Measurements from ENCODE around the gene TMTC2.

Gene TMTC2

GRCh38 chr12:82682851-82683261 lies 3.9 kb upstream of the TMTC2 start:
- DNase-seq: peak; percentile 1

GRCh38 chr12:82685790-82686167 lies 927 bp upstream of the TMTC2 start:
- DNase-seq: peak; percentile 78

DNA sequence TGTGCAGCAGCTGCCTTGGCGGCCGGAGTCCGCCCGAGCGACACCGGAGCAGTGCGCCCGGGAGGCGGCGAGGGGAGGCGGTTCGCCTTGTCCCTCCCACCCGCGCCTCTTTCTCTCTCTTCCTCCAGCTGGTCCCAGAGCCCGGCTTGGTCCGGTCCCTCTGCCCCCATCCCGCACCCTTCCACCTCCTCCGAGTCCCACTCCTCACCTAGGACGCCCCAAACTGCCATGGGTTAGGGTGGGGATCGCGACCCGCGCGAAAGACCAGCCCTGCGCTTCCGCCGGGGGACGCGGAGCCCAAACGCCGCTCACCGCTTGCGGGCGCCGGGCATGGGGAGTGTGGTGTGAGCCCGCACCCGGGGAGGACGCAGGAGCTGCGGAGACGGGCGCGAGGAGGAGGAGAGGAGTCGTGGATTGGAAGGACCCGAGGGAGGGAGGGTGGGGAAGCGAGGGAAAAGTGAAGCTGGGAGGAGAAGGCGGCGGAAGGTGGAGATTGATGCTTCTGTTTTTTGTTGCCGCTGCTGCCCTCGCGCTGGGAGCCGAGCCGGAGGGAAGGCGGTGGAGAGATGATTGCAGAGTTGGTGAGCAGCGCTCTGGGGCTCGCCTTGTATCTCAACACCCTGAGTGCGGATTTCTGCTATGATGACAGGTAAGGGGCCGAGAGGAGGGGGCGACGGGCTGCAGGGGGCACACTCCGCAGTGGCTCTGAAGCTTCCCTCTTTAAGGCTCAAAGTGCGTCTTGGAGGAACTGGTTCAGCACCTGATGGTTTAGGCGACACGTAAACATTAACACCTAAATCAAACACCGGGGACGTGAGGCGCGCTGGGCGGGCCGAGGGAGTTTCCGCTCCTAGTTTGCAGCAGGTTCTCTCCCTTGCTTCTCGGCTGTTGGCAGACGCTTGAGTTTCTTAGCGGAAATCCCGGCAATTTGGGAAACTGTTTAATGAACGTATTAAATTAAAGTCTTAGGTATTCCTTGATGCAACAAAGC lies 610 bp downstream of the TMTC2 start:
- DNase-seq: no peak

DNA sequence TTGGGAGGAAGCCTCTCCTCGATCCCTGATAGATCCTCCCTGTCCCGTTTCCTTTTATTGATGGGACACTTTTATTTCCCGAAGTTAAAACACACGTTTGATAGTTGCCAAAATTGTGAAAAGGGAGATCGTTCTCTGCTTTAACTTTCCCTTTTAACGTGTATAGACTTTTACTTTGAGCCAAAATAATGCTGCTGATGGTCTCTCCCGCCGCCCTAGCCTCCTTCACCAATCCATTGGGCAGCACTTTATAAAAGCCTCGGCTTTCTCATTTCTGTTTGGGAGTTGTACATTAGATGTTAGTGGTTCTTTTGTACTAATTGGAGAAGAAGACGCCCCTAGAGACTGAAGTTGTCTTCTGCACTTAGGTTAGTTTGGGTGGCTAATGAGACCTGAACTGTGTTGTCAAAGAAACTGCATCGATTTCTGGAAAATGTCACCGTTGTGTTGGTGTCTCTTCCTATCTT lies 1.4 kb downstream of the TMTC2 start:
- no peak for DNase-seq

GRCh38 chr12:82688596-82688995 lies 1.9 kb downstream of the TMTC2 start:
- no peak for DNase-seq

GRCh38 chr12:82690006-82690405 lies 3.3 kb downstream of the TMTC2 start:
- no peak for DNase-seq

- DNase-seq: no peak
Measured at GRCh38 chr12:82691513-82691912, 4.8 kb downstream of the TMTC2 start.

DNA sequence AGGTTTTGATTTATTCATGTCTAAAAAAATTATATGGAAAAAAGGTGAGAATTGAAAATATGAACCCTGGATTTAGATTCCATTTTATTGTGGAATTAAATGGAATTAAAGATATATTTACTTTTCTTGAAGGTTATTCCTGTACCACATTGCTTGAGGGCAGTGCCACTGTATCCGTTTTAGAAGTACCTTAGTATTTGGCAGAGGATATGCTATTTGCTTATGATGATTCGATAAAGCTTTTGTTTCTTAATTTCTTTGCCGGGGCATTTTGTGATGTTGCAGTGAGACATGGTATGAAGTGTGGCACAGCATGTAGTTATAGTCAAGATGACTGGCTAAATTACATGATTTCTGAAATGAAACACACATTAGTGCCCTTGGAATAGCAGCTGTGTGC lies 7.6 kb downstream of the TMTC2 start:
- DNase-seq: no peak

DNA sequence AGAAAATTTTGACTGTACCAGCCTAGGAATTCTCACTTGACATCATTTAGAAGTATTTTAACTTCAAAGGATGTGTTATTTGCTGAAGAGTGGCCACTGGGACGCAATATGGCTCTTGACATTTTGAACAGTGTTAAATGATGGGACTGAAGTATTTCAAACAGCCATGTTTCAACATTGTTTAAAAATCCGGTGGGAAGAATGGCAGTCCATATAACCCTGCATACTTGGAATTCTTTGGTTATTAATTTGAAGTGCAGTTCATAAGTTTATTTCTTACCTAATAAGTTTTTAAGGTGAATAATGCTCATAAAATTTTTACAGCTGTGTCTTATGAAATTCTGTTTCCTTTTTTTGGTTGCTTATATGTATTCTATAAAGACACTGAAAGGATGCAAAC lies 8.3 kb downstream of the TMTC2 start:
- DNase-seq: no peak

DNA sequence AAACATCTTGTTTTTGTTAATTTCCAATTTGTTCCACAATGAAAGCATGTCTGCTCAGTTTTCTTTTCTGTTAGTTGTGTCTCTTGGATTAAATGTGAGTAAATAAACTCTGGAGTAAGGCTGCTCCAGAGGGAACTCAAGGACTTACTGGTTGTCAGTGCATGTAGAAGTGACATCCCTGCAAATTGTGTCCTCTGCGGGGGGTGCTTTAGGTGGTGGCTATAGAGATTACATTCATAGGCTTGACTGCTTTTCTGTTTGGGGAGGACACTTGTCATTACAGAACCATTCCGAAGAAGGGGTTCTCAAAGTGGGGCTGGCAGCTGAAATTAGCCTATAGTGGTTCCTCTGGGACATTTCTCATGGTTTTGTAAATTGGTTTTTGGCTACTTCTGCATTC lies 8.8 kb downstream of the TMTC2 start:
- no peak for DNase-seq

- no peak for DNase-seq
Measured at GRCh38 chr12:82696543-82696942, 9.8 kb downstream of the TMTC2 start.

DNA sequence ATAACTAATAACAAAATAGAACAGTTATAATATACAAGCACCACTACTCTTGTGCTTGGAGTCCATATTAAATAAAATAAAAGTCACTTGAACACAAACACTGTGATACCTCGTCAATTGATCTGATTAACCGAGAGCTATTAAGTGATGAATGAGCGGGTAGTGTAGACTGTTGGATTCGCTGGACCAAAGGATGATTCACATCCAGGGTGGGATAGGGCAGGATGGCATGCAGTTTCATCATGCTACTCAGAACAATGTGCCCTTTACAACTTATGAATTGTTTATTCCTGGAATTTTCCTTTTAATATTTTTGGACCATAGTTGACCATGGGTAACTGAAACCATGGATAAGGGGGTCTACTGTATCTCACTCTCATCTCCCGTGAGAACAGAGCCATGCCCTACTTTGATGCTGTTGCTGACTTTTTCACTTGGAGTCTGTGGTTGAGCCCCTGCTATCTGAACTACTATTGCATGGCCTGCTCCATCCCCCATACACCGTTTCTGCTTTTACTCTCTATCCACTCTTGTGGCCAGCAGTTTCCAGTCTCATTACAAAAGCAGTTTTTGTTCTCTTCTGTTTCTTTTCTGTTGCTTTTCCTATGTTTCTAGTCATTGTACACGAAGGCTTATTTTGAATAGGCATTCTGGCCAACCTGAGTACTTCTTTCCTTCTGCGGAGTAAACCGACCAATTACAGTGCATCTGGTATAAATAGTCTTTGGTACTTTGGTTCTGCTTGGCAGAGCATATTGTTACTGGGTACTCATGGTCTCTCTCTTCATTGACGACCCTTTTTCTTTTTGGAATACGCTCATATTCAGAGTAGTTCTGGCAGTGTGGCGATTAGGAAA lies 12.2 kb downstream of the TMTC2 start:
- DNase-seq: no peak

DNA sequence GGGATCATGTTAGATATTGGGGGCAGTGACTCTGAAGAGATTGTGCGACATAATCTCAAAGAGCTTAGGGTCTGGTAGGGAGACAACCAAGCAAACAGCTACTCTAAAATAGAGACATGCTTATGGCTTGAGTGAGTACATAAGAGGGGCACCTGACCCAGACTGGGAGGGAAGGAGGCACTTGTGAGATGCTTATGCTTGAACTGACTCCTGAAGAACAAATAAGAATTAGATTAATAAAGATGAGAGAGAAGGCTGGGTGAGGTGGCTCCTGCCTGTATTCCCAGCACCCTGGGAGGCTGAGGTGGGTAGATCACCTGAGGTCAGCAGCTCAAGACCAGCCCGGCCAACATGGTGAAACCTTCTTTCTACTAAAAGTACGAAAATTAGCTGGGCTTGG lies 19.1 kb downstream of the TMTC2 start:
- DNase-seq: no peak

DNA sequence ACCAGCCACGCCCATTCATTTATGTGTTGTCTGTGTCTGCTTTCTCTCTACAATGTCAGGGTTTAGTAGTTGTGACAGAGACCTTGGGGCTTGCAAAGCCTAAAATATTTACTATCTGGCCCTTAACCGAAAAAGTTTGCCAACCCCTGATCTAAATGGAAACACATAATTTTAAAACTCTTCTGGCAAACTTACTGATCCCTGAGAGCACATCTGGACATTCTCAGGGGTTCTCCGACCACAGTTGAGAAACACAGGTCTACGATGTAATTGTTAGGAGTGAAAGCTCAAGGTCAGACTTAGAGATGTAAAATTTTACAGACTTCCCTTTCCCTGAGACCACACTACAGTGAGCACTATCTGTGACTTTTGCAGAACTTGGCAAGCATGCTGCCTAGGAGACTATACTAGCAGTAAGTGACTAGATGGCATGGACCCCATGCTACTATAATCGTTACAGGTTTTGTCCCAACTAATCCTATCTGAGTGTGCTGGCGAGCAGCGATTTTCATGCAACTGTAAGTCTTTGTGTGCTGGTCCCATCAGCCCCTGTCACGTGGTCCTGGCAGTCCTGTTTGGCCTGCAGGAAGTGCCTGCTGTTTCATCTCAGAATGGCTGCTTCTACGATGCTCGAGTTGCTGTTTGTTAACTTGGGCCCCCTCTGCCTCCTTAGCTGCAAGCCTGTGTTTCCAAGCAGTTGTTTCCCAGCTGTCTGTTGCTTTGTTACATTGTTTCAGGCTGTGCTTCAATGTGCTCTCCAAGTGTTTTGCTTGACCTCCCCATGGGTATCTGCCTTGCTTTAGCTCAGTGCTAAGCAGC lies 21.6 kb downstream of the TMTC2 start:
- DNase-seq: no peak

DNA sequence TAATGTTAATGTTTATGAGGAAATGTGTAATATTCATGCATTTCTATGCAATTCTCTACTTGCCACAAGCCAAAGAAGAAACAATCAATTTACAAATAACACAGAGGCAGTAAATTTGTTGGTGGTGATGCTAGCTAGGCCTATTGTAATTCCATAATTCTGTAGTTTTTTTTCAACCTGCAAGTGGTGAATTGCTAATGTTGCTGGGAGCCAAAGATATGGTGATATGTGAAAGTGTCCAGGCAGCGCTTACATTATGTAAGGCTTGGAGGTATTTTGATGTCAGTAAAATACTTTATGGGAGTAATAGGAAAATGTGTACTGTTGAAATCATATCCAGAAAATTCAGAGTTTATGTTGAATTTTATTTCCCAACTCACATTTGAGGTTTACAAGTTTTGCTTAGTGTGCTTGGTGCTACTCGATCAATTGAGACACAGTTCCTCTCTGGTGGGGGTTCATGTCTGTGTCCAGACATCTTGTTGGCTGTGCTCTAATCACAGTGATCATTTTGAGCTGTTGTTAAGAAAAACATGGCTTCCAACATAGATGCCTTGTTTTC lies 23.2 kb downstream of the TMTC2 start:
- no peak for DNase-seq

DNA sequence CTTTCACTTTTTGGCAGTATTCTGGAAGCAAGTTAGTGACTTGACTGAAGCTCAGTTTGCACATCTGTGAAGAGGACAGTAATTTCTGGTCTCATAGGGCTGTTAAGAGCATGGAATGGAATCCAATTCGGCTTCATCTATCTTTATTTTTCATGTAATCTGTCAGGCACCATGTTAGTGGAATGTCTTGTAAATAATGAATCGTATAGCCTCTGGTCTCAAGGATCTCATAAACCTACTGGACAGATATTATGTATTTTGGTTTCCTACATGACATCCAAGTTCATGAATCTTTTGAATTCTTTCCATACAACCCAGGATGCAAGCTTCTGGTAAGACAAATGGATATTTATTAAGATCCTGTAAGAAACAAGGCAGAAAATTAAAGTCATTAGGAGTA lies 24.0 kb downstream of the TMTC2 start:
- no peak for DNase-seq

DNA sequence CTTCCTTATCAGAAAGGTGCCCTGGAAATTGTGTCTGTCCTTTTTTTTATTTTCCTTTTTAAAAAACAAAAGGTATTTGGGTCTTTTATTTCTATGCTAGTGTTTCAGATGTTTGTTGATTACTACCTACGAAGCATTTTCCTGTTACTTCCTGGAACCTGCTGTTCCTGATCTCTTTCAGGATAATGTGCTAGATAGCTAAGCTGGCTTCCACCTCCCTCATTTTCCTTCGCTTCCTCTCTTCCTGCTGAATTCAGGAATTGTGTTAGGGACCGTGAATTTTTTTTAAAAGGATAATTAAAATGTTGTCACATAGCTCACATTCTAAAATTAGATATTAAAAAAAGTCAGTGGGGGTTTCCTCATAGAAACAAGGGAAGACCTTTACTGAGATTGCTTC lies 27.7 kb downstream of the TMTC2 start:
- no peak for DNase-seq

DNA sequence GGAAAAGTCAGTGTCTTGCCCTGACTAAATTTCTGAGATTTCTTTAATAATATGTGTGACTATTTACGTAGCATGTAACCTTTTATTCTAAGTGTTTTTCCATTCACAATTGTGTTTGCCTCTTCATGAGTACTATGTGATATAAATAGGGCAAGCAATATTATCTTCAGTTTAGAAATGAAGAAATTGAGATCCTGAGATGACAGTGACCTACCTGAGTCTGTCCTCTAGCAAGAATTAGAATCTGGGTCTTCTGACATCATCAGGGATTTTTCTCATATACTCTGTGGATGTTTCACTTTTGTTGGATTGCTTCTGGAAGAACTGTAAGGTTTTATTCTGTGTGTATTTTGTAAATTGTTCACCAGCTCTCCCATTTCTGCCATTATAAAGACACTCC lies 35.0 kb downstream of the TMTC2 start:
- DNase-seq: no peak

GRCh38 chr12:82723093-82723492 lies 36.4 kb downstream of the TMTC2 start:
- no peak for DNase-seq

- DNase-seq: no peak
Measured at GRCh38 chr12:82723891-82724290, 37.2 kb downstream of the TMTC2 start.

DNA sequence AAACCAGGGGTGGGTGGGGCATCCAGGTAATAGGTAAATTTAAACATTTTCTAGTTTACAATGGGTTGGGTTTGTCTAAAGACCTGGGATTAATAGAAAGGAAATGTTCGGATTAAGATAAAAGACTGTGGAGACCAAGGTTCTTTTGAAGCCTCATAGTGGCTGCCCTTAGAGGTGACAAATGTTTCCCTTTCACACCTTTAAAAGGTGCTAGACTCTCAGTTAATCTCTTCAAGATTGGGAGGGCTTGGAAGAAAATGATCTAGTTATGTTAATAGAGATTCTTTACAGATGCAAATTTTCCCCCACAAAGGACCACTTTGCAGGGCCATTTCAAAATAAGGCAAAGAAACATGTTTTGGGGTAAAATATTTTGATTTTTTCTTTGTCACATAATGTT lies 39.0 kb downstream of the TMTC2 start:
- DNase-seq: no peak

- DNase-seq: no peak
Measured at GRCh38 chr12:82727886-82728285, 41.2 kb downstream of the TMTC2 start.

DNA sequence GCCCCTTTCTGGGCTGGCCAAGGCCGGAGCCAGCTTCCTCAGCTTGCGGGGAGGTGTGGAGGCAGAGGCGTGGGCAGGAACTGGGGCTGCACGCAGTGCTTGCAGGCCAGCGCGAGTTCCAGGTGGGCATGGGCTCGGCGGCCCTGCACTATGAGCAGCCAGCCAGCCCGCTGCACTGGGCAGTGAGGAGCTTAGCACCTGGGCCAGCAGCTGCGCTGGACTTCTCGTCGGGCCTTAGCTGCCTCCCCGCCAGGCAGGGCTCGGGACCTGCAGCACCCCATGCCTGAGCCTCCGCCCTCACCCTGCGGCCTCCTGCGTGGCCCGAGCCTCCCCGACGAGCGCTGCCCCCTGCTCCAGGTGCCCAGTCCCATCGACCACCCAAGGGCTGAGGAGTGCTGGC lies 42.0 kb downstream of the TMTC2 start:
- DNase-seq: no peak

Measured in MV-4-11 (cell line).